Measurements from ENCODE around the gene NTNG2.

NTNG2 gene

GRCh38 chr9:132238026-132238972 lies 76.4 kb downstream of the NTNG2 start:
- no peak for DNase-seq

- DNase-seq, result no peak
Observed at GRCh38 chr9:132238992-132239391, 77.1 kb downstream of the NTNG2 start.

GRCh38 chr9:132239518-132239917 lies 77.7 kb downstream of the NTNG2 start:
- DNase-seq, result no peak

GRCh38 chr9:132239999-132240840 lies 78.4 kb downstream of the NTNG2 start:
- DNase-seq, result no peak

- DNase-seq, result peak; percentile 98
Observed at GRCh38 chr9:132240841-132241482, 79.1 kb downstream of the NTNG2 start.

GRCh38 chr9:132241483-132241839 lies 79.6 kb downstream of the NTNG2 start:
- no peak for DNase-seq

GRCh38 chr9:132241840-132242620 lies 80.2 kb downstream of the NTNG2 start:
- DNase-seq, result peak; percentile 81

GRCh38 chr9:132242621-132243155 lies 80.8 kb downstream of the NTNG2 start:
- no peak for DNase-seq

GRCh38 chr9:132243156-132244074 lies 81.6 kb downstream of the NTNG2 start:
- DNase-seq, result no peak

- no peak for DNase-seq
Observed at GRCh38 chr9:132244582-132245455, 83.0 kb downstream of the NTNG2 start.

GRCh38 chr9:132245465-132245864 lies 83.6 kb downstream of the NTNG2 start:
- no peak for DNase-seq

GRCh38 chr9:132247942-132248341 lies 86.1 kb downstream of the NTNG2 start:
- DNase-seq, result no peak

- no peak for DNase-seq
Observed at GRCh38 chr9:132249123-132249522, 87.3 kb downstream of the NTNG2 start.

GRCh38 chr9:132249690-132250089 lies 87.8 kb downstream of the NTNG2 start:
- no peak for DNase-seq

- no peak for DNase-seq
Observed at GRCh38 chr9:132250324-132251262, 88.7 kb downstream of the NTNG2 start.

- DNase-seq, result no peak
Observed at GRCh38 chr9:132260846-132261245, 99.0 kb downstream of the NTNG2 start.

- DNase-seq, result no peak
Observed at GRCh38 chr9:132266017-132266416, 104.2 kb downstream of the NTNG2 start.

GRCh38 chr9:132267660-132268059 lies 105.8 kb downstream of the NTNG2 start:
- DNase-seq, result no peak
